H9 (cell line): ENCODE measurements around the gene CDC42. TPM values are rescaled to one million over a fixed set of nuclear protein-coding genes. Genes with fewer than 3 reads are reported as not detected.
A peak's percentile ranks its signal among the peaks of the same experiment; 100 is the strongest.

Experiments
- DNase-seq: peaks from one replicate; pipeline ENCODE4 v3.0.0-alpha.2; 2017
- H2AFZ ChIP-seq: one replicate; pipeline ENCODE4 v1.6.1; 2013; ENCODE audit warnings: mild to moderate bottlenecking, low read length, control low read depth, moderate library complexity
- H2AK5ac ChIP-seq: 2 replicates; pipeline ENCODE4 v1.6.1; 2013; ENCODE audit warnings: low read length, control low read depth, mixed read lengths; ENCODE audit not compliant: insufficient read length
- H2BK120ac ChIP-seq: one replicate; pipeline ENCODE4 v1.6.1; 2013; ENCODE audit warnings: low read depth, mild to moderate bottlenecking, low read length, control low read depth, inconsistent platforms; ENCODE audit not compliant: poor library complexity, severe bottlenecking
- H2BK12ac ChIP-seq: 2 replicates; pipeline ENCODE4 v1.6.1; 2013; ENCODE audit warnings: low read length, control low read depth, mixed read lengths, low read depth; ENCODE audit not compliant: insufficient read length
- H2BK15ac ChIP-seq: 2 replicates; pipeline ENCODE4 v1.6.1; 2013; ENCODE audit warnings: low read depth, low read length, control low read depth
- H2BK20ac ChIP-seq: one replicate; pipeline ENCODE4 v1.6.1; 2013; ENCODE audit warnings: low read depth, mild to moderate bottlenecking, low read length, control low read depth, inconsistent platforms; ENCODE audit not compliant: poor library complexity, severe bottlenecking
- H2BK5ac ChIP-seq: 2 replicates; pipeline ENCODE4 v1.6.1; 2013; ENCODE audit warnings: low read length, control low read depth, mixed read lengths; ENCODE audit not compliant: insufficient read length
- H3K14ac ChIP-seq: 2 replicates; pipeline ENCODE4 v1.6.1; 2013; ENCODE audit warnings: low read length, control low read depth; ENCODE audit not compliant: insufficient read depth
- H3K18ac ChIP-seq: 2 replicates; pipeline ENCODE4 v1.6.1; 2013; ENCODE audit warnings: low read depth, mild to moderate bottlenecking, mixed read lengths, low read length, control low read depth; ENCODE audit not compliant: insufficient read length
- H3K23ac ChIP-seq: 2 replicates; pipeline ENCODE4 v1.6.1; 2013; ENCODE audit warnings: low read length, control low read depth, mixed read lengths, low read depth; ENCODE audit not compliant: insufficient read length
- H3K23me2 ChIP-seq: 2 replicates; pipeline ENCODE4 v1.6.1; 2013; ENCODE audit warnings: low read depth, mild to moderate bottlenecking, mixed read lengths, low read length, control low read depth; ENCODE audit not compliant: insufficient read length, poor library complexity, severe bottlenecking
- H3K27ac ChIP-seq: 2 replicates; pipeline ENCODE4 v1.5.1; 2013; ENCODE audit warnings: low read length, control low read depth, mixed read lengths, low read depth; ENCODE audit not compliant: insufficient read length
- H3K27me3 ChIP-seq: 2 replicates; pipeline ENCODE4 v1.6.1; 2013; ENCODE audit warnings: low read length, control low read depth, inconsistent platforms; ENCODE audit not compliant: insufficient read depth
- H3K4ac ChIP-seq: 2 replicates; pipeline ENCODE4 v1.6.1; 2013; ENCODE audit warnings: low read depth, mild to moderate bottlenecking, control low read depth, inconsistent platforms, low read length, moderate library complexity
- H3K4me1 ChIP-seq: 2 replicates; pipeline ENCODE4 v1.6.1; 2013; ENCODE audit warnings: low read length, control low read depth, inconsistent platforms; ENCODE audit not compliant: insufficient read depth
- H3K4me2 ChIP-seq: 2 replicates; pipeline ENCODE4 v1.6.1; 2013; ENCODE audit warnings: low read length, control low read depth, mixed read lengths; ENCODE audit not compliant: insufficient read length, insufficient read depth
- H3K56ac ChIP-seq: 2 replicates; pipeline ENCODE4 v1.6.1; 2013; ENCODE audit warnings: low read depth, mild to moderate bottlenecking, mixed read lengths, low read length, control low read depth; ENCODE audit not compliant: insufficient read length
- H3K79me1 ChIP-seq: 2 replicates; pipeline ENCODE4 v1.6.1; 2013; ENCODE audit warnings: low read depth, mild to moderate bottlenecking, moderate library complexity, low read length, control low read depth, inconsistent platforms; ENCODE audit not compliant: insufficient read depth, poor library complexity, severe bottlenecking
- H3K79me2 ChIP-seq: 2 replicates; pipeline ENCODE4 v1.6.1; 2013; ENCODE audit warnings: low read length, control low read depth, inconsistent platforms; ENCODE audit not compliant: insufficient read depth
- H3K9ac ChIP-seq: 2 replicates; pipeline ENCODE4 v1.6.1; 2013; ENCODE audit warnings: low read length, control low read depth, mixed read lengths; ENCODE audit not compliant: insufficient read length; ENCODE audit errors: extremely low read depth
- H3K9me3 ChIP-seq: one replicate; pipeline ENCODE4 v1.6.1; 2013; ENCODE audit warnings: low read depth, low read length, inconsistent platforms; ENCODE audit not compliant: control insufficient read depth
- H3T11ph ChIP-seq: one replicate; pipeline ENCODE4 v1.6.1; 2013; ENCODE audit warnings: mild to moderate bottlenecking, low read length, control low read depth, inconsistent platforms
- H4K20me1 ChIP-seq: one replicate; pipeline ENCODE4 v1.6.1; 2013; ENCODE audit not compliant: control insufficient read depth, insufficient read length, insufficient read depth
- H4K5ac ChIP-seq: 2 replicates; pipeline ENCODE4 v1.6.1; 2013; ENCODE audit warnings: low read depth, mild to moderate bottlenecking, mixed read lengths, low read length, control low read depth; ENCODE audit not compliant: insufficient read length
- H4K8ac ChIP-seq: replicated peaks from 2 replicates; pipeline ENCODE4 v1.6.1; 2013; ENCODE audit warnings: low read length, control low read depth, mixed read lengths, low read depth; ENCODE audit not compliant: insufficient read length
- H4K91ac ChIP-seq: 2 replicates; pipeline ENCODE4 v1.6.1; 2013; ENCODE audit warnings: low read depth, mild to moderate bottlenecking, moderate library complexity, mixed read lengths, low read length, control low read depth; ENCODE audit not compliant: insufficient read length
- H3K27ac Mint-ChIP-seq, 3 experiments: 2 replicates in 2 of 3; 3 replicates in 1 of 3; pipeline ENCODE4 v1.8.0; 2020 to 2021; ENCODE audit warnings: mixed read lengths in 3 of 3, mild to moderate bottlenecking in 1 of 3, moderate library complexity in 1 of 3
- H3K27me3 Mint-ChIP-seq: 2 replicates; pipeline ENCODE4 v1.8.0; 2021; ENCODE audit warnings: low read depth, mild to moderate bottlenecking, moderate library complexity, mixed read lengths
- H3K36me3 Mint-ChIP-seq, 3 experiments: 2 replicates in 2 of 3; 3 replicates in 1 of 3; pipeline ENCODE4 v1.8.0; 2020 to 2021; ENCODE audit warnings: low read depth in 3 of 3, mixed read lengths in 3 of 3; ENCODE audit not compliant: insufficient read depth in 1 of 3
- H3K4me1 Mint-ChIP-seq, 2 experiments: 2 replicates each; pipeline ENCODE4 v1.8.0; 2020; ENCODE audit warnings: mixed read lengths in 2 of 2
- H3K4me3 Mint-ChIP-seq, 2 experiments: 2 replicates in 1 of 2; 3 replicates in 1 of 2; pipeline ENCODE4 v1.8.0; 2020 to 2021; ENCODE audit warnings: mild to moderate bottlenecking in 2 of 2, mixed read lengths in 2 of 2, moderate library complexity in 1 of 2
- H3K9me3 Mint-ChIP-seq, 2 experiments: 2 replicates in 1 of 2; 3 replicates in 1 of 2; pipeline ENCODE4 v1.8.0; 2020; ENCODE audit warnings: mild to moderate bottlenecking in 2 of 2, mixed read lengths in 2 of 2, moderate library complexity in 1 of 2
- WGBS: extraction: QIAGEN DNeasy Blood & Tissue Kit; methylation state at CpG from one replicate; pipeline ENCODE4 v1.1.7; 2013; ENCODE audit warnings: missing lambda C conversion rate, low lambda C conversion rate, mixed read lengths; ENCODE audit not compliant: insufficient read length; ENCODE audit errors: extremely low coverage; 5-methylcytosine and 5-hydroxymethylcytosine counted together
- total RNA-seq: library from RNA; stranded (reverse); gene quantifications from 2 replicates; pipeline ENCODE4 v1.2.1, GENCODE V29; 2021
- TF ChIP-seq, protein P1 (sequence below): fragments of 200-600 bp; sonication (generic); conservative IDR thresholded peaks from 3 replicates; pipeline ENCODE4 v1.8.0; 2021; ENCODE audit warnings: antibody characterized with exemption, mild to moderate bottlenecking

The CDC42 gene
- total RNA-seq, 1 experiment from 2014 or later: 197 TPM

DNA sequence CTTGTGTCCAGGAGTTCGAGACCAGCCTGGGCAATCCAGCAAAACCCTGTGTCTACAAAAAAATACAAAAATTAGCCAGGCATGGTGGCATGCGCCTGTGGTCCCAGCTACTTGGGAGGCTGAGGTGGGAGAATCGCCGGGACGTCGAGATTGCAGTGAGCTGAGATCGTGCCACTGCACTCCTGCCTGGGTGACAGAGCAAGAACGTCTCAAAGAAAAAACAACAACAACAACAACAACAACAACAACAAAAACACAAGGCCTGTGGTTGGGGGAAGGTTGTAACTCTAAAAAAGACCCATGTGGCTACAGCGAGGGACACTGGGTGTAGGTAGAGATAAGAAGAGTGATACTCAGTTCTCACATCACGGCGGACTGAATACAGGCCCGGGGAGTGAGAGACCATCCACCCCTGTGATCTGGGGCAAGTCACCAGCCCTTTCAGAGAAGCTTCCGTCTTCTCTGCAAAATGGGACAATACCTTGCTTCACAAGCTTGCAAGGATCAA lies 848 bp upstream of the CDC42 start:
- no peaks in the 10 kb centered on the region for H3K9me3 Mint-ChIP-seq
- Histone ChIP-seq H2BK15ac (no peak overlapping the region), H2BK120ac (no peak overlapping the region), H2AK5ac (no peak overlapping the region), H2BK5ac (no peak overlapping the region), H3K79me1 (peaks cover 7% of the 10 kb centered on the region), H3T11ph (no peak overlapping the region), H4K5ac (no peak overlapping the region), H4K8ac (no peak overlapping the region), H2BK20ac (no peak overlapping the region), H3K18ac (no peak overlapping the region), H4K91ac (no peak overlapping the region), H3K56ac (no peak overlapping the region), H2BK12ac (no peak overlapping the region), H3K14ac (no peak overlapping the region), H3K23me2 (peaks cover 6% of the 10 kb centered on the region), H3K23ac (no peak overlapping the region), H4K20me1 (no peaks in the 10 kb centered on the region), H3K9me3 (no peaks in the 10 kb centered on the region), H3K27ac (no peak overlapping the region), H3K27me3 (no peaks in the 10 kb centered on the region), H2AFZ (no peak overlapping the region), H3K4me2 (no peak overlapping the region), H3K79me2 (peaks cover 23% of the 10 kb centered on the region; the same call in 1 of the 2 replicates), H3K4ac (no peak overlapping the region), H3K4me1 (no peaks in the 10 kb centered on the region; the same call in 1 of the 2 replicates), H3K9ac (no peak overlapping the region)
- DNase-seq: no peak
- H3K4me3 Mint-ChIP-seq: peak overlapping the region; percentile 79 to 86
- peaks cover 17 to 25% of the 10 kb centered on the region in 2 experiments for H3K4me1 Mint-ChIP-seq
- TF ChIP-seq, protein P1, sequence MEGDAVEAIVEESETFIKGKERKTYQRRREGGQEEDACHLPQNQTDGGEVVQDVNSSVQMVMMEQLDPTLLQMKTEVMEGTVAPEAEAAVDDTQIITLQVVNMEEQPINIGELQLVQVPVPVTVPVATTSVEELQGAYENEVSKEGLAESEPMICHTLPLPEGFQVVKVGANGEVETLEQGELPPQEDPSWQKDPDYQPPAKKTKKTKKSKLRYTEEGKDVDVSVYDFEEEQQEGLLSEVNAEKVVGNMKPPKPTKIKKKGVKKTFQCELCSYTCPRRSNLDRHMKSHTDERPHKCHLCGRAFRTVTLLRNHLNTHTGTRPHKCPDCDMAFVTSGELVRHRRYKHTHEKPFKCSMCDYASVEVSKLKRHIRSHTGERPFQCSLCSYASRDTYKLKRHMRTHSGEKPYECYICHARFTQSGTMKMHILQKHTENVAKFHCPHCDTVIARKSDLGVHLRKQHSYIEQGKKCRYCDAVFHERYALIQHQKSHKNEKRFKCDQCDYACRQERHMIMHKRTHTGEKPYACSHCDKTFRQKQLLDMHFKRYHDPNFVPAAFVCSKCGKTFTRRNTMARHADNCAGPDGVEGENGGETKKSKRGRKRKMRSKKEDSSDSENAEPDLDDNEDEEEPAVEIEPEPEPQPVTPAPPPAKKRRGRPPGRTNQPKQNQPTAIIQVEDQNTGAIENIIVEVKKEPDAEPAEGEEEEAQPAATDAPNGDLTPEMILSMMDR: no peak
- peak overlapping the region in 1 of 3 experiments; percentile 72; a peak in 1 of 7 replicates for H3K27ac Mint-ChIP-seq
- no CpG with 5 or more reads among the region's 13 CpGs for WGBS
- peaks cover 0 to 4% (median 4%) of the 10 kb centered on the region in 3 experiments; a peak in 2 of 7 replicates for H3K36me3 Mint-ChIP-seq
- no peaks in the 10 kb centered on the region; the same call in 1 of the 2 replicates for H3K27me3 Mint-ChIP-seq
